Measurements from ENCODE around the gene A1BG. TPM values are rescaled to one million over a fixed set of nuclear protein-coding genes. Genes with fewer than 3 reads are reported as not detected.

A1BG gene
- polyA plus RNA-seq, 2 of the 4 experiments (the other 2 are of a cell fraction): 2.5 to 9.5 TPM

DNA sequence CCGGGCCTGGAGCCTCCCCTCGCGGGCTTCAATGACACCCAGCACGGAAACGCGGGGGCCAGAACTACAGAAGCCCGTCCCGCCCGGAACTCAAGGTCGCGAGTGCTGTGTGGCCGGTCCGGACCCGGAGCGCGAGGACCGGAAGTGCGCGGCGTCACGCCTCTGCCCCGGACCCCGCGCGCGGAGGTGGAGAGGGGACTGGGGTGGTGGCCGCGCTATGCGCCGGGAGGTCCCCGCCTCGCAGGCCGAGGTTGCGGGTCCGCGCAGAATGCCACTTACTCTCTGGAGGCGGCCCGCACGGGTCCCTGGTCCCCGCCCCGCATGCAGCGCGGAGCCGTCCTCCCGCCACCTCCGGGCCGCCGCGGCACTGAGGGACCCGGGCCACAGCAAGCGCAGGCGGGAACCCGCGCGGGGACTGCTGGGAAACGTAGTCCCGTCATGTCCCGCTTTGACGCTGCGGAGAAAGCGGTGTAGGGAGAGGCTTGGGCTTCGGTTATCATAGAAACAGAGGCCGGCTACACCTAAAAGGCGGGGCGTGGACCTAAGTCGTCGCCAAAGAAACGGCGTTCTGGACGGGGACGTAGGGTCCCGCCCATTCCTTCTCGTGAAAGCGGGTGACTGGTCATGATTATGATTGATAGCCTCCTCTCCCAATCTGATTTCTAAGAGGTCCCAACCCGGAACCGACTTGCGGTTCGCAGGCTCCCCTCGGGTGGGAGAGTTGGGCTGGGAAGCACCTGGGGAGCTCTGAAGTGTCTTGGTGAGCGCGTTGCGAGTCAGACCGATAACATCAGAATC lies 27.6 kb upstream of the A1BG start, which contains the start of gene ZNF837:
Gene ZNF837 (minus strand): TSS at position 369 of the 798 bp plus-strand sequence. CDS start 11,698 bp downstream, outside the sequence.
- peaks cover 25% of the 10 kb centered on the region for H3K4me1 ChIP-seq
- peak within 1 kb of the TSS; percentile 64 for H3K4me3 ChIP-seq
- DNase-seq (ENCODE audit: low read depth in 1 of 2, low spot score in 1 of 2) (peak; percentile 99 to 100), FAIRE-seq (peak; percentile 98), ATAC-seq (peak; percentile 87 to 93)
- H3K4me2 ChIP-seq: peak within 1 kb of the TSS; percentile 82
- under 1% methylated on average over 39 of the region's 83 CpGs for WGBS (ENCODE audit: missing lambda C conversion rate)
- H3K27ac ChIP-seq: peak within 1 kb of the TSS; percentile 93 to 97
- POLR2A ChIA-PET: interaction anchor here (0.6 to 4.9 kb wide), 6 partner anchors 18 to 139 kb away, joined by 3 to 43 read pairs (median 4); partner anchors contain the start of genes ZBTB45, ZNF497, ZNF584 and ZNF8
- H3K9me3 ChIP-seq: no peaks in the 10 kb centered on the region
- CTCF ChIA-PET: interaction anchor here (0.6 to 1.7 kb wide), 4 partner anchors 11 to 139 kb away, joined by 3 to 4 read pairs (median 4); partner anchors contain the start of gene ZBTB45
- TF ChIP-seq, protein P1, sequence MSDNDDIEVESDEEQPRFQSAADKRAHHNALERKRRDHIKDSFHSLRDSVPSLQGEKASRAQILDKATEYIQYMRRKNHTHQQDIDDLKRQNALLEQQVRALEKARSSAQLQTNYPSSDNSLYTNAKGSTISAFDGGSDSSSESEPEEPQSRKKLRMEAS (IDR thresholded peaks at IDR 0.05): peak; percentile 95
- TF ChIP-seq, protein P2, sequence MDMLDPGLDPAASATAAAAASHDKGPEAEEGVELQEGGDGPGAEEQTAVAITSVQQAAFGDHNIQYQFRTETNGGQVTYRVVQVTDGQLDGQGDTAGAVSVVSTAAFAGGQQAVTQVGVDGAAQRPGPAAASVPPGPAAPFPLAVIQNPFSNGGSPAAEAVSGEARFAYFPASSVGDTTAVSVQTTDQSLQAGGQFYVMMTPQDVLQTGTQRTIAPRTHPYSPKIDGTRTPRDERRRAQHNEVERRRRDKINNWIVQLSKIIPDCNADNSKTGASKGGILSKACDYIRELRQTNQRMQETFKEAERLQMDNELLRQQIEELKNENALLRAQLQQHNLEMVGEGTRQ (IDR thresholded peaks at IDR 0.05): 0 out of 2 replicates have a peak, but pooled peaks have one; percentile 6
- TF ChIP-seq CHD4 (IDR thresholded peaks at IDR 0.05; ENCODE audit: borderline replicate concordance) (no peak), RCOR1 (IDR thresholded peaks at IDR 0.05; ENCODE audit: low read depth, low read length) (no peak), HDAC2 (IDR thresholded peaks at IDR 0.05) (no peak), KDM1A (IDR thresholded peaks at IDR 0.05; ENCODE audit: low read depth) (no peak), EP300 (IDR thresholded peaks at IDR 0.05) (peak in 1 of 2 experiments; percentile 16; a peak in 1 of 5 replicates), FOXS1 (CRISPR knock-in tag; IDR thresholded peaks at IDR 0.05) (peak; percentile 78; the same call in 1 of the 2 replicates), HOXB13 (CRISPR knock-in tag; IDR thresholded peaks at IDR 0.05; ENCODE audit: low read depth) (peak; percentile 59; the same call in 1 of the 2 replicates), GATA3 (IDR thresholded peaks at IDR 0.05; ENCODE audit: borderline replicate concordance) (peak; percentile 25; the same call in 1 of the 2 replicates), TP53 (CRISPR knock-in tag; IDR thresholded peaks at IDR 0.05) (peak; percentile 89), FOSL2 (IDR thresholded peaks at IDR 0.05) (0 out of 2 replicates have a peak, but pooled peaks have one; percentile 12), FOSL2 (CRISPR knock-in tag; IDR thresholded peaks at IDR 0.05) (peak; percentile 66), JUN (IDR thresholded peaks at IDR 0.05) (peak; percentile 93 to 100), NFE2L2 (conservative IDR thresholded peaks at IDR 0.05; ENCODE audit: low read length) (no peak), ZC3H11A (IDR thresholded peaks at IDR 0.05) (no peak; the same call in 1 of the 2 replicates), RAD21 (conservative IDR thresholded peaks at IDR 0.05 in 1 of 2, IDR thresholded peaks at IDR 0.05 in 1 of 2) (no peak; a peak in 3 of 5 replicates), FOSB (CRISPR knock-in tag; IDR thresholded peaks at IDR 0.05) (no peak), ZFP36 (IDR thresholded peaks at IDR 0.05; ENCODE audit: borderline replicate concordance, partially characterized antibody) (no peak), EHF (CRISPR knock-in tag; IDR thresholded peaks at IDR 0.05) (peak; percentile 79; the same call in 1 of the 2 replicates), MYC (IDR thresholded peaks at IDR 0.05; ENCODE audit: borderline replicate concordance, low read length) (peak; percentile 62), MAZ (IDR thresholded peaks at IDR 0.05; ENCODE audit: borderline replicate concordance, low read depth, low read length) (peak; percentile 72; the same call in 1 of the 2 replicates), HOXA7 (CRISPR knock-in tag; IDR thresholded peaks at IDR 0.05) (no peak), RFX5 (IDR thresholded peaks at IDR 0.05) (no peak)
- TF ChIP-seq, protein P3, sequence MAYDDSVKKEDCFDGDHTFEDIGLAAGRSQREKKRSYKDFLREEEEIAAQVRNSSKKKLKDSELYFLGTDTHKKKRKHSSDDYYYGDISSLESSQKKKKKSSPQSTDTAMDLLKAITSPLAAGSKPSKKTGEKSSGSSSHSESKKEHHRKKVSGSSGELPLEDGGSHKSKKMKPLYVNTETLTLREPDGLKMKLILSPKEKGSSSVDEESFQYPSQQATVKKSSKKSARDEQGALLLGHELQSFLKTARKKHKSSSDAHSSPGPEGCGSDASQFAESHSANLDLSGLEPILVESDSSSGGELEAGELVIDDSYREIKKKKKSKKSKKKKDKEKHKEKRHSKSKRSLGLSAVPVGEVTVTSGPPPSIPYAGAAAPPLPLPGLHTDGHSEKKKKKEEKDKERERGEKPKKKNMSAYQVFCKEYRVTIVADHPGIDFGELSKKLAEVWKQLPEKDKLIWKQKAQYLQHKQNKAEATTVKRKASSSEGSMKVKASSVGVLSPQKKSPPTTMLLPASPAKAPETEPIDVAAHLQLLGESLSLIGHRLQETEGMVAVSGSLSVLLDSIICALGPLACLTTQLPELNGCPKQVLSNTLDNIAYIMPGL (CRISPR knock-in tag; IDR thresholded peaks at IDR 0.05; ENCODE audit: borderline replicate concordance): peak; percentile 74; the same call in 1 of the 2 replicates
- TF ChIP-seq, protein P4, sequence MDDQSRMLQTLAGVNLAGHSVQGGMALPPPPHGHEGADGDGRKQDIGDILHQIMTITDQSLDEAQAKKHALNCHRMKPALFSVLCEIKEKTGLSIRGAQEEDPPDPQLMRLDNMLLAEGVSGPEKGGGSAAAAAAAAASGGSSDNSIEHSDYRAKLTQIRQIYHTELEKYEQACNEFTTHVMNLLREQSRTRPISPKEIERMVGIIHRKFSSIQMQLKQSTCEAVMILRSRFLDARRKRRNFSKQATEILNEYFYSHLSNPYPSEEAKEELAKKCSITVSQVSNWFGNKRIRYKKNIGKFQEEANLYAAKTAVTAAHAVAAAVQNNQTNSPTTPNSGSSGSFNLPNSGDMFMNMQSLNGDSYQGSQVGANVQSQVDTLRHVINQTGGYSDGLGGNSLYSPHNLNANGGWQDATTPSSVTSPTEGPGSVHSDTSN (IDR thresholded peaks at IDR 0.05): peak; percentile 98
- TF ChIP-seq, protein P5, sequence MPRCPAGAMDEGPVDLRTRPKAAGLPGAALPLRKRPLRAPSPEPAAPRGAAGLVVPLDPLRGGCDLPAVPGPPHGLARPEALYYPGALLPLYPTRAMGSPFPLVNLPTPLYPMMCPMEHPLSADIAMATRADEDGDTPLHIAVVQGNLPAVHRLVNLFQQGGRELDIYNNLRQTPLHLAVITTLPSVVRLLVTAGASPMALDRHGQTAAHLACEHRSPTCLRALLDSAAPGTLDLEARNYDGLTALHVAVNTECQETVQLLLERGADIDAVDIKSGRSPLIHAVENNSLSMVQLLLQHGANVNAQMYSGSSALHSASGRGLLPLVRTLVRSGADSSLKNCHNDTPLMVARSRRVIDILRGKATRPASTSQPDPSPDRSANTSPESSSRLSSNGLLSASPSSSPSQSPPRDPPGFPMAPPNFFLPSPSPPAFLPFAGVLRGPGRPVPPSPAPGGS (IDR thresholded peaks at IDR 0.05): peak; percentile 94
- TF ChIP-seq, protein P6, sequence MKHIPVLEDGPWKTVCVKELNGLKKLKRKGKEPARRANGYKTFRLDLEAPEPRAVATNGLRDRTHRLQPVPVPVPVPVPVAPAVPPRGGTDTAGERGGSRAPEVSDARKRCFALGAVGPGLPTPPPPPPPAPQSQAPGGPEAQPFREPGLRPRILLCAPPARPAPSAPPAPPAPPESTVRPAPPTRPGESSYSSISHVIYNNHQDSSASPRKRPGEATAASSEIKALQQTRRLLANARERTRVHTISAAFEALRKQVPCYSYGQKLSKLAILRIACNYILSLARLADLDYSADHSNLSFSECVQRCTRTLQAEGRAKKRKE (CRISPR knock-in tag; IDR thresholded peaks at IDR 0.05; ENCODE audit: low read depth): peak; percentile 64; the same call in 1 of the 2 replicates
- TF ChIP-seq, protein P7, sequence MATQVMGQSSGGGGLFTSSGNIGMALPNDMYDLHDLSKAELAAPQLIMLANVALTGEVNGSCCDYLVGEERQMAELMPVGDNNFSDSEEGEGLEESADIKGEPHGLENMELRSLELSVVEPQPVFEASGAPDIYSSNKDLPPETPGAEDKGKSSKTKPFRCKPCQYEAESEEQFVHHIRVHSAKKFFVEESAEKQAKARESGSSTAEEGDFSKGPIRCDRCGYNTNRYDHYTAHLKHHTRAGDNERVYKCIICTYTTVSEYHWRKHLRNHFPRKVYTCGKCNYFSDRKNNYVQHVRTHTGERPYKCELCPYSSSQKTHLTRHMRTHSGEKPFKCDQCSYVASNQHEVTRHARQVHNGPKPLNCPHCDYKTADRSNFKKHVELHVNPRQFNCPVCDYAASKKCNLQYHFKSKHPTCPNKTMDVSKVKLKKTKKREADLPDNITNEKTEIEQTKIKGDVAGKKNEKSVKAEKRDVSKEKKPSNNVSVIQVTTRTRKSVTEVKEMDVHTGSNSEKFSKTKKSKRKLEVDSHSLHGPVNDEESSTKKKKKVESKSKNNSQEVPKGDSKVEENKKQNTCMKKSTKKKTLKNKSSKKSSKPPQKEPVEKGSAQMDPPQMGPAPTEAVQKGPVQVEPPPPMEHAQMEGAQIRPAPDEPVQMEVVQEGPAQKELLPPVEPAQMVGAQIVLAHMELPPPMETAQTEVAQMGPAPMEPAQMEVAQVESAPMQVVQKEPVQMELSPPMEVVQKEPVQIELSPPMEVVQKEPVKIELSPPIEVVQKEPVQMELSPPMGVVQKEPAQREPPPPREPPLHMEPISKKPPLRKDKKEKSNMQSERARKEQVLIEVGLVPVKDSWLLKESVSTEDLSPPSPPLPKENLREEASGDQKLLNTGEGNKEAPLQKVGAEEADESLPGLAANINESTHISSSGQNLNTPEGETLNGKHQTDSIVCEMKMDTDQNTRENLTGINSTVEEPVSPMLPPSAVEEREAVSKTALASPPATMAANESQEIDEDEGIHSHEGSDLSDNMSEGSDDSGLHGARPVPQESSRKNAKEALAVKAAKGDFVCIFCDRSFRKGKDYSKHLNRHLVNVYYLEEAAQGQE (IDR thresholded peaks at IDR 0.05): no peak; the same call in 1 of the 2 replicates
